ENCODE data around the gene E2F7. TPM values are rescaled to one million over a fixed set of nuclear protein-coding genes. Genes with fewer than 3 reads are reported as not detected.

The E2F7 gene
- total and polyA plus RNA-seq, 2 of the 8 experiments (the other 6 are each of a cell fraction or from before 2014, with no cell fraction given) = 8.8 to 18.5 TPM

GRCh38 chr12:77053259-77053658 is 12.1 kb downstream of the E2F7 start (continued):
- TF ChIP-seq JUN (IDR thresholded peaks at IDR 0.05; ENCODE audit: low read depth, low read length) (no peak), SP4 (IDR thresholded peaks at IDR 0.05; ENCODE audit: low read length) (no peak)

Measured in H1 (cell line).